ENCODE measurements around the gene CNR1. TPM values are rescaled to one million over a fixed set of nuclear protein-coding genes. Genes with fewer than 3 reads are reported as not detected.

Gene CNR1
- total RNA-seq, 6 experiments from 2014 or later = 0.05 to 0.14 (median 0.12) TPM; not detected in 3

GRCh38 chr6:88133718-88134117 is 32.4 kb downstream of the CNR1 start:
- intact Hi-C loops (cut with DNase I) = no loop called here
- no peak overlapping the region for H3K27ac ChIP-seq
- no peak overlapping the region for H3K4me3 ChIP-seq
- DNase-seq (no peak), ATAC-seq (no peak)
- no peaks in the 10 kb centered on the region for H3K27me3 ChIP-seq
- 27% methylated on average over 1 of the region's 1 CpG for WGBS (ENCODE audit: insufficient coverage, low coverage, low lambda C conversion rate, missing lambda C conversion rate)
- TF ChIP-seq POLR2A (IDR thresholded peaks at IDR 0.05) (no peak), CTCF (IDR thresholded peaks at IDR 0.05) (no peak)
- no peaks in the 10 kb centered on the region for H3K4me1 ChIP-seq
- H3K9me3 ChIP-seq = no peaks in the 10 kb centered on the region
- H3K36me3 ChIP-seq = no peaks in the 10 kb centered on the region

GRCh38 chr6:88124925-88125557 is 41.1 kb downstream of the CNR1 start:
- 58% methylated on average over 3 of the region's 3 CpGs for WGBS (ENCODE audit: insufficient coverage, low coverage, low lambda C conversion rate, missing lambda C conversion rate)

GRCh38 chr6:88120635-88121034 is 45.5 kb downstream of the CNR1 start:
- TF ChIP-seq CTCF (IDR thresholded peaks at IDR 0.05) (no peak), POLR2A (IDR thresholded peaks at IDR 0.05) (no peak)
- ATAC-seq = no peak
- no peak overlapping the region for H3K27ac ChIP-seq
- 20% methylated on average over 1 of the region's 1 CpG for WGBS (ENCODE audit: insufficient coverage, low coverage, low lambda C conversion rate, missing lambda C conversion rate)
- no peak overlapping the region for H3K4me3 ChIP-seq
- intact Hi-C loops (cut with DNase I) = no loop called here
- DNase-seq = no peak
- no peaks in the 10 kb centered on the region for H3K4me1 ChIP-seq
- no peaks in the 10 kb centered on the region for H3K27me3 ChIP-seq
- no peaks in the 10 kb centered on the region for H3K36me3 ChIP-seq
- H3K9me3 ChIP-seq = peaks cover 0 to 2% (median 0%) of the 10 kb centered on the region in 4 donors

More at GRCh38 chr6:88124925-88125557, 41.1 kb downstream of the CNR1 start:
- Histone ChIP-seq H3K4me3 (no peak overlapping the region), H3K27ac (no peak overlapping the region), H3K36me3 (no peaks in the 10 kb centered on the region), H3K9me3 (peaks cover 0 to 2% (median 0%) of the 10 kb centered on the region in 4 donors), H3K27me3 (no peaks in the 10 kb centered on the region), H3K4me1 (no peaks in the 10 kb centered on the region)
- DNase-seq (no peak), ATAC-seq (no peak)
- TF ChIP-seq CTCF (IDR thresholded peaks at IDR 0.05) = no peak
- intact Hi-C loops (cut with DNase I) = no loop called here

GRCh38 chr6:88119769-88120168 is 46.4 kb downstream of the CNR1 start:
- no peaks in the 10 kb centered on the region for H3K36me3 ChIP-seq
- H3K9me3 ChIP-seq = no peaks in the 10 kb centered on the region
- no peak for DNase-seq
- ATAC-seq = no peak
- intact Hi-C loops (cut with DNase I) = no loop called here
- TF ChIP-seq POLR2A (IDR thresholded peaks at IDR 0.05) = no peak
- TF ChIP-seq CTCF (IDR thresholded peaks at IDR 0.05) = no peak
- H3K27ac ChIP-seq = no peak overlapping the region
- H3K4me3 ChIP-seq = no peak overlapping the region
- no peaks in the 10 kb centered on the region for H3K4me1 ChIP-seq
- H3K27me3 ChIP-seq = no peaks in the 10 kb centered on the region
- 31% methylated on average over 2 of the region's 2 CpGs for WGBS (ENCODE audit: insufficient coverage, low coverage, low lambda C conversion rate, missing lambda C conversion rate)
